IPS-NIHi7 (cell line): ENCODE results near the gene MYLK3.

Experiments
- DNase-seq: peaks from one replicate; pipeline ENCODE4 v3.0.0; 2012; ENCODE audit warnings: mixed read lengths; ENCODE audit errors: extremely low spot score

The MYLK3 gene

DNA sequence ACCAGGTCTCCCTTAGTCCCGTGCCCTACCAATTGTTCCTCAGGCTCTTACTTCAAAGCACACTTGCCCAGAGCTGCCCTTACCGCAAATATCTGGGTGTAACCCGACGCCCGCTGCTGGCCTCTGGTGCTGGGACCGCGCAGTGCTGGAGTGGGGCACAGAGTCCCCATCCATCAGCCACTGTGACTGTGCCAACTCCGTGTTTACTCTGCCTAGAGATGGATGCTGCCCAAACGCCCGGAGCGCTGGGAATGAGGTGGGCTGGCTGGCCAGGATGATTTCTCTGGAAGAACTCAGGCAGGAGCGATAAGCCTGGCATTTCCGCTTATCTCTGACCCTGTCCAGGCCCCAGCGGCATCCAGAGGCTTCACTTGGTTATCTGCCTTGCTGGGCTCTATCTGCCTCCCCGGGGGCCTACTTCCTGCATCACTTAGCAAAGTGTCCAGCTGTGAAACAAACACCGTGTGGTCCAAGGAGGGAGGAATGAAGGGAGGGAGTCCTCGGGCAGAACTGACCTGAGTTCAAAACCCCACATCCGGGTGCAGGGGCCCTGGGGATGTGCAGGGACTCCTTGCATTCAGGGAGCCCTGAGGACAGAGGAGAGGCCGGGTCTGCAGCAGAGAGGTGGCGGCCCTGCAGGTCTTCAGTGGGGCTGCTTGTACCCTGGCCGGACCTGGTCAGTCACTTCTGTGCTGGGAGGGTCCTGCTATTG, 9.4 kb upstream of the MYLK3 start:
- DNase-seq: peak; percentile 62

DNA sequence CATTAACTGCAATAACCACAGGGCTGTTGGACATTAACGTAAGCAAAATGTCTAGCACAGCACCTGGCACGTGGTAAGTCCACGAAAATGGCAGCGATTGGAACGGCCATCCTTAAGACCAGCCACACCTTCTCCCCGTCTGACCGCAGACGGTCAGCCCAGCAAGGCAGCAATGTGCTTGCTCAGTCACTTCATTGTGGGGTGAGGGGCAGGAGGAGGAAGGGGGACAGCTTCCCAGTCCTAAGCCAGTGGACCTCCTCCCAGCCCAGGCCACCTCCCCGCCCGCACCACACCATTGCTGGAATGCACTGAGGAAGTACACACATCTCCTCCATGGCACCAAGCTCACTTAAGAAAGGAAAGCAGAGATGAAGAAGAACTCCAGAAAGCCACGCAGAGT, 8.6 kb upstream of the MYLK3 start:
- no peak for DNase-seq

DNA sequence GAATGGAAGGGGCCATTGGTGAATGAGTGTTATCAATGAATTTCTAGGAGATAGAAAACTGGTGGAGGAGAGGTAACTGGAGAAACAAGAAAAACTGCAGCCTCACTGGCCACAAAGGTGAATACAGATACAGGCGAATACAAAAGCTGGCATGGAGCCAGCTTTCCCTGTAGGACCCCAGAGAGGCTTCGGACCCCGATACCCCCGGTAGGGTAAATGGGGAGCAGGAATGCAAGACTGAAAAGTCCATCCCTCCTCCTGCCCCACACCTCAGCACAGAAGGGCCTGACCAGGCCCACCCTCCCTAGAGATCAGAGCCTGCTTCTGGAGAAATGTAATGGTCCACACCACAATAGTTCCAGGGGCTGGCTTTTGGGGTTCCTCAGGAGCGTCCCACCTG, 4.9 kb upstream of the MYLK3 start:
- DNase-seq: no peak

DNA sequence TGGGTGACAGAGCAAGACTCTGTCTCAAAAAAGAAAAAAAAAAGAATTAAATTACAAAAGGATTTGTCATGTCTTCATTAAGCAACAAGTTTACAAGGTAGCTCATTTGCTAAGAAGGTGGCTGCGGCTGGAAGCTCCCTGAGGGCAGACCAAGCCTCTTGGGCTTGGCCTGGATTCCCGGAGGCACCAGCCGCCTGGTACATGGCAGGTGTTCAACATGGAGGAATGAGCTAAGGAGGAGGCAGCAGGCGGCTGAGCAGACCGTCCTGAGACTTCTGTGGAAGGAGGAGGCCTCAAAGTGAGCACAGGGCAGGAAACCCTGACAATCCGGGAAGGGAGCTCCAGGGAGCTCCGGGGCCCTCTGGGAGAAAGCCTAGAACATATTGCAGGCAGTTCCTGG, 3.2 kb upstream of the MYLK3 start:
- no peak for DNase-seq

DNA sequence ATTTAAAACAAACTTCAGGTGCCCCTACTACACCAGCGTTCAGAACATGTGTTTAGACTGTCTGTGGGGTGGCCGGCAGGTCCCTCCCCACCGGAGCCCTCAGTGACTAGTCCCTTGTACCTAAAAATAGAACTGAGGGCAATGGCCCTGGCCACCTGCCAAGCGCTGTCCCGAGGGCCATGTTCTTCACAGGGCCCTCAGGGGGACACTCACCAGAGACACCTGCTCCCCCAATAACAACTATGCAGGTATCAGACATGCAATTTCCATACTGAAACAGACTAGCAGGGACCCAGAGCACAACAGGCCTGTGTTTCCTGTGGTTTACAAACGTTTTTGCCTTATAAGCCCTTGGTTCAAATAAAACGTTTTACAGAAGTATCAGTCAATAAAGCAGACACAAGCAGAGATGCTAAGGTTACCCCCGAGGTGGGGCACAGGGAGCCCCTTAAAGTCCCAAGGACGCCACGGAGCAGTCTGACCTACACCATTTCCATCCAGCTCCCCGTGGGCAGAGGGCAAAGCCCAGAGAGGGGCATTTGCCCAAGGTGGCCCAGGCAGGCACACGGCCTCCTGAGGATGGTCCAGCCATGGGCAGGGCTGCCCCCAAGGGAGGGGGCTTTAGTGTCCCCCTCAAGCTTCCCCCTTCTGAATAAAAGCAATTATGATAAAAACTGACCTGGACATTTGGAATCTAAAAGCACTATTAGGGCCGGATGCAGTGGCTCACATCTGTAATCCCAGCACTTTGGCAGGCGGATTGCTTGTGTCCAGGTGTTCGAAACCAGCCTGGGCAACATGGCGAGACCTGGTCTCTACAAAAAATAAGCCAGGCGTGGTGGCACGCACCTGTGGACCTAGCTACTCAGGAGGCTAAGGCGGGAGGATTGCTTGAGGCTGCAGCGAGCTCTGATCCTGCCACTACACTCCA, 896 bp upstream of the MYLK3 start:
- no peak for DNase-seq

DNA sequence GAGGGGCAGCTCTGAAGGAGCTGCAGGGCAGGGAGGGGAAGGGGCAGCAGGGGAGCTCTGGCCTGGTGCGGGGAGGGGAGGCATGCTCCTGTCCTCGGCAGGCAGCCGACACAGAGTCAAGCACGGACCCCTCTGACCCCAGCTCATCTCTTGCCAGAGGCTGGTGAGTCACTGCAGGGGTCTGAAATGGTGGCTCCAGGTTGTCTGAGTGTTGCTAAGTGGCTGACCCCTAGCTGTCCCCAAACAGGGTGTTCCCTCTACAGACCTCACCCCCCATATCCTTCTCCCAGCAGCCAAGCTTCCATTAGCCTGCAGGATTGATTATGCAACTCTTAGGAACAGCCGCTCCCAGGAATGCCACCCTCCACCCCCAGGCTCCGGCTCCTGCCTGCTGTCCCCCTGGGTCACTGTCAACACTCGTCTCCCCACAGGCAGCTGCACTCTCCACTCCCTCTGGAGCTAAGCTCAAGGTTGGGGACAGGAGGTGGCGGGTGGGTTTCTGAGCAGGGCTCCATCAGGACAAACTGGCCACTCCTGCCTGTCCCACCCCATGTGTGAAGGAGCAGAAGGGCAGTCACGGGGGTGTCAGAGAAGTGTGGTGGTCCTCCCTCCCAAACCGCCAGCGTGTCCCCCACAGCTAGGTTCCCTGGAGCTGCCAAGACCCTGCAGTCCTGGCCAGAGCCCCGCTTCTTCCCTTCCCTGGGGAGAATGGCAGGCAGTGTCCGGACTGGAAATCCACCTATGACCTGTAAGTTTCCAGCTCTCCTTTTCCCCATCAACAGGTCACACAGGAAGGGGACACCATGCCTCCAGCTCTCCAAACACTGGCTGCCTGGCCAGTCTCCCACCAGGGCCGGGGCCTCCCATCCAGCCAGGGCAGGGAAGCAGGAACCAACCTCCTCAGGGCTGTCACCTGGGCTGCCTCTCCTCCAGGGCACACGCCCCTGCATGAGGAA, 1.0 kb downstream of the MYLK3 start:
- DNase-seq: peak; percentile 50

DNA sequence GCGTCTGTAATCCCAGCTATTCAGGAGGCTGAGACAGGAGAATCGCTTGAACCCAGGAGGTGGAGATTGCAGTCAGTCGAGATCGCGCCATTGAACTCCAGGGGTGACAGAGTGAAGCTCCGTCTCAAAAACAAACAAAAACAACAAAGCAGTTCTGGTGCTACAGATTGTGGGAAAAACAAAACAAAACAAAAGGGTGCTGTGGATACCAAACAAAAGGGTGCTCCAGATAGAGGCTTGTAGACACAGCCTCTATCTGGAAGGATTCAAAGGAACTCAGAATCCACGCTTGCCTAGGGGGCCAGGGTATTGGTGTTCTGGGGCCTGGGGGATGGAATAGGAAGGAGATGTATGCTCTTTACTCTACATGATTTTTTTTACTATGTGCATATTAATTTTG, 2.5 kb downstream of the MYLK3 start:
- DNase-seq: no peak

DNA sequence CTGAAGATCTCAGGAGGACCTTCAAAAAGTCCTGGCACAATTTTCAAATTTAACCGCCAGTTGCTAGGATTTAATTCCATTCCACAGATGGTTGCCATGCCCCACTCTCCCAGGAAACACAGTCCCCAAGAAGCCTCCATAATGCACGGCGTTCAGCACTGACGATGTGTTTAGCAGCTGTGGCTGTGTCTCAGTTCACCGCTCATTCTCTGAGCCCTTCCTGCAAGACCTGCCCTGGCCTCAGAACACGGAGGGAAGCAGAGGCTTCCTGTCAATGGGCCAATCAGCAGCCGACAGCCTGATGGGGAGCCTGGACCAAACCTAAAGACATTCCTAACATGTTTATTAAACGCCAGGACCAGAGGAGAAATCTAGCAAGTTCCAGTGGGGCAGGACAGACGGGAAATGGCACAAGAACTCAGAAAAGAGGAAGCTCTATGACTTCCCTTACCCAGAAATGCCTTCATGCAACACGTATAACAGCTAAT, 4.9 kb downstream of the MYLK3 start:
- DNase-seq: peak; percentile 56

DNA sequence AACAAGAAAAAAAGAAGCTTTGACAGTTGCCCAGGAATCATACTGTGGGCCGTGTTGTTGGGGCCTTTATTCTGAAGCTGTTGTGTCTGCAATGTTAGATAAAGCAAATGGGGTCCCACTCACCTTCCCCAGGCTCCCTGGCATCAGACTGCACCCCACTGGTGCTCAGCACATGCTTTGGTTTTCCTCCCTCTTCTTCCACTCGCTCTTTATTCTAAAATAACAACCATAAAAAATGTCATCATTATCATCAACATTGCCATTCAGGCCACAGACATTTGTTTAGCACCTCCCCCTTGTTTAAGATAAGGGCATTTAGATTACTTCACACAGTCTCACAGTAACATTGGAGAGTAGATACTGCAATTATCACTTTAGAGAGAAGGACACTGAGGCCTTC, 8.2 kb downstream of the MYLK3 start:
- DNase-seq: no peak

DNA sequence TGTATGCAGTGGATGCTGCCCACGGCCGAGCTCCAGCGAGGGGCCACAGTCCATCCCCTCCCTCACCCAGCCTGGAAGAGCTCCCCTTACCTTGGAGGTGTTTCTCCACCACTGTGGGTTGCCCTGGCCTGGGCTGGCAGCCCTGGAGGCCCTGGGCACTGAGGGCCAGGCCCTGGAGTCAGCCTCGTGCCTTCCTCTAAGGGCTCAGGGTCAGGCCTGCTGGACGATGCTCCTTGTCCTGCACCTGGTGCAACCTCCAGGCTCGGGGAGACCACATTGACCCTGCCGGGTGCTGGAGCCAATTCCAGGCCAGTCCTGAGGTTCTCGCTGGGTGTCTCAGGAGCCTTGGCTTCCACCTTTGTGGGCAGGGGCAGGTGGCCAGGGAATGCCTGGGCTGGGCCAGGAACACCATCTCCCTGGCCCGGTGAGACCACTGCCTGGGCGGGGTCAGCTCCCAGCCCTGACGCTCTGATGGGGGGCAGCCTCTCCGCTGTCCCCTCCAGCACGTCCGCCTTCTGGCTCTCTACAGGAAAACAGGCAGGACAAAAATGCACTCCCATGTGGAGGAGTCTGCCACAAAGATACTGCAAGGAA, 10.4 kb downstream of the MYLK3 start:
- DNase-seq: no peak

DNA sequence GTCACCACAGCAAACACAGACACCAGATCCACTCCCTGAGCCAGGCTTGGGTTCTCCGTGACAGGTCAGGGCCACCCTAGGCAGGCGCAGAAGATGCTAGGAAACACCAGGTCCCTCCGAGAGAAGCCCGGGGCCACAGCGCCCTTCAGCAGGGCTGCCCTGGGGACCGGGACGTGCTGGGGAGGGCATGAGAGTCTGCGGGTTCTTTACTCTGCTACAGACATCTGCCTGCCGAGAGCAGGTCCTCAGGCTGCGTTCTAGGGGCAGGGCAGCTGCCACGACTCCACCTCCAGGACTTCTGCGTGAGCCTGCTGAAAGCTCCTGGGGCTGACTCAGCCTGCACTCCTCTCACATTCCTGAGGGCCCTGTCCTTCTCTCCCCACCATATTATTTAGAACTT, 11.4 kb downstream of the MYLK3 start:
- peak; percentile 67 for DNase-seq

DNA sequence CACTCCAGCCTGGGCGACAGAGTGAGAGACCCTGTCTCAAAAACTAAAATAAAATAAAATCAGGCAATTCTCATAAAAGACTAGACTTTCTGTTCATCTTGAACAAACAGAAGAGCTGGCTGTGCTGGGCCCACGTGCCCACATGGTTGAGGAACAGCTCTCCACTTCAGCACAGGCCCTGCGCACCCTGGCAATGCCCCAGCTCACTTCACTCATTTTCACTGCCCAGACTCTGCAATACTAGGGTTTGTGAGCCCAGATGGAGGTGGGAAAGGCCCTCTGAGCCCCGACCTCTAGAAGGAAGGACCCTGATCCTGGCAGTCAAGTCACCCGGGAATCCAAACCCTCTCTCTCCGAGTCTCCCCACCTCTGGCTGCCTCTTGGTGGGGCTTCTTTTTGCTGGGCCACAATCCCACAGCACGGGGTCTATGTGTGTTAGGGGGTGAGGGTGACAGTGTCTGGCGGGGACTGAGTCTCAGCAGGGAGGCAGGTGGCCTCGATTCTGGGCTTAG, 14.8 kb downstream of the MYLK3 start:
- no peak for DNase-seq

DNA sequence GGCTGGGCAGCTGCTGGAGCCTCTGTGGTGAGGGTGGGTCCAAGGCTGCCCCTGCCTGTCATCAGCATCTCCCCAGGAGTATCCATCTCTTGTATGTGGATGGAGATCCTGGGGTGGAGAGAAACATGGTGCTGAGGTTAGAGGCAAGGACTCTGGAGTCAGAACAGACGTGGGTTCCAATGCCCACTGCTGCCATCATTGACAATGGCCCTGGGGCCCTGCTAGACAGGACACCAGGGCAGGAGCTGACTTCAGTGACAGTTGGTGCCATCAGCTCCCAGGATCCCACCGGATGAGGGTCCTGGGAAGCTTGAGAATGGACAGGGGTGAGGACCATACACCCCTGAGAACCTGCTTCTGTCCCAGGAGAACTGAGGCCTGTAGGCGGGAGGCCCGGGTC, 15.6 kb downstream of the MYLK3 start:
- no peak for DNase-seq

DNA sequence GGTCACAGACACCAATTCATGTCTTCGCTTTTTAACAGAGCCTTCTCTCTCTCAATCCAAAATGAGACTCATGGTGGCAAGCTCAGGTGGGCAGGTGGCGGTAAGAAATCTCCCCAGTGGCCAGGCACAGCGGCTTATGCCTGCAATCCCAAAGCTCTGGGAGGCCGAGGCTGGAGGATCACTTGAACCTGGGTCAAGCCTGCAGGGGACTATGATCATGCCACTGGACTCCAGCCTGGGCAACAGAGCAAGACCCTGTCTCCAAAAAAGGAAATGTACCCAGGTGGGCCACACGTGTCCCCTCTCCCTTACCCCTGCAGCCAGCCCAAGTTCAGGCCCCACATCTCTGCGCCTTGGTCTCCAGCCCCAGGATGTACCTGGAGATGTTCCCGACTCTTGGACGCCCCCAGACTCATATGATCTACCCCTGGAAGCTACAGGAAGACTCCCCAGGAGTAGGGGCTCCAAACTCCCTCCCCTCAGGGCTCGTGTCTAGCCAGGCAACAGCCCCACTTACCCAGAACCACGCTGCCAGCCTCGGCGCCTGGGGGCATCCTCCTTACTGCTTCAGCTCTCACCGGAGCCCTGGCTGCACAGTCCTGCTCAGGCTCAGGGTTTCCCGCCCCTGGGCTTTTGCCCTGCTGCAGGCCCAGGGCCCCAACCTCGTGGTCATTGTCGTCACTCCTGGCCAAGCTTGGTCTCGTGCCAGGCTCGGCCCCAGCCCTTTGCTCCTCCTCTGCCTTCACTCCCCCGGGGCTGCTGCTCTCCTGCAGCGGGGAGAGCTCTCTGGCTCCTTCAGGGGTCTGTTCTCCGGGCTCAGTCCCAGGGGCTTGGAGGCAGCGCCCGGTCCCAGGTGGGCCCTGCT, 16.2 kb downstream of the MYLK3 start:
- no peak for DNase-seq

DNA sequence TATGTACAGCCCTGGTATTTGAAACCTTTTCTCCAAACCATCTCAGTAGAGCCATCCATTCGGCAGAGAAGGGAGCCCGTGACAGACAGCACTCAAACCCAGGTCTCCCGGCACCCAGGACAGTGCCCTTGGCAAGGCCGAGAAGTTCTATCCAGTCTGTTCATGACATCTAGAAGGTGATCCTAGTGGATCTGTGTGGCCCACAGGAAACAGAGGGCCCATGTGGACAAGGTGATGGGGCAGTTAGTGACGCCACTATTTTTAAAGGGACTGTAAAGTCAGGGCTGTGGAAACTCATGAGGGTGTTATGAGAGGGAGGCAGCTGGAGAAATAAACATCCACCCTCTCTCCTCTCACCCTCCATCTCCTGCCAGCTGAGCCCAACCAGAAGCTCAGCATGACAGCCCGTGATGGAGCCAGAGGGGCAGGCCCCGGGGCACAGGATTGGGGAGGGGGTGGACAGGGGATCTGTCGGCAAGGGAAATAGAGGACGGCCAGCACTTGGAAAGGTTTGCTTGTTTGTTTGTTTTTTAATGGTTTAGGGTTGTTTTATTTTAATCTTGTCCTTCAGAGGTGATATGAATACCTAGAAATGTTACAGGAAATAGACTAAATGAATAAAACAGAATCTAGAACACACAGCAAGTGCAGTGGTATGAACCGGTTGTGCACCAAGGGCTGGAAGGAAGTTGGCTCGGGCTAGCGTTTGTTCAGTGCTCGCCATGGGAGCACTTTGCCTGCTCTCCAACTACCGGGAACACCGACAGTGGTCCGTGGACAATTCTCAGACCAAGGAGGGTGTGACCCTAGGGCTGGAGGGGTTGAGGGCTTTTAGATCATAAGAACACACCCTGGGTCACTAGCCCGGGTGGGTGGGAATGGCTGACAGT, 17.1 kb downstream of the MYLK3 start:
- no peak for DNase-seq

DNA sequence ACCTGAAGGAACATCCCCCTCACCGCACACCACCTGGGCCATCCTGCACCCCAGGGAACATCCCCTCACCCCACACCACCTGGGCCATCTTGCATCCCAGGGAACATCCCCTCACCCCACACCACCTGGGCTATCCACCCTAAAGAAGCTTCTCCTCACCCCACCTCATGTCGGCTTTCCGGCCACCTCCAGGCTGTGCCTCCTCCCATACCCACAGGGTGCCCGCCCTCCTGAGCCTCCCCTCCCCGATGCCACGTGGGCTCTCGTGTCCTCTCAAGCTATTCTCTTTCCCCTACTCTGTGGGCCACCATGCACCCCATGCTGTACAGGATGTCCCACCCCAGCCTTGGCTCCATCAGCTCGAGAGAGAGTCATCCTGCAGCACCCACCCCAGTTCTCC, 18.0 kb downstream of the MYLK3 start:
- no peak for DNase-seq

DNA sequence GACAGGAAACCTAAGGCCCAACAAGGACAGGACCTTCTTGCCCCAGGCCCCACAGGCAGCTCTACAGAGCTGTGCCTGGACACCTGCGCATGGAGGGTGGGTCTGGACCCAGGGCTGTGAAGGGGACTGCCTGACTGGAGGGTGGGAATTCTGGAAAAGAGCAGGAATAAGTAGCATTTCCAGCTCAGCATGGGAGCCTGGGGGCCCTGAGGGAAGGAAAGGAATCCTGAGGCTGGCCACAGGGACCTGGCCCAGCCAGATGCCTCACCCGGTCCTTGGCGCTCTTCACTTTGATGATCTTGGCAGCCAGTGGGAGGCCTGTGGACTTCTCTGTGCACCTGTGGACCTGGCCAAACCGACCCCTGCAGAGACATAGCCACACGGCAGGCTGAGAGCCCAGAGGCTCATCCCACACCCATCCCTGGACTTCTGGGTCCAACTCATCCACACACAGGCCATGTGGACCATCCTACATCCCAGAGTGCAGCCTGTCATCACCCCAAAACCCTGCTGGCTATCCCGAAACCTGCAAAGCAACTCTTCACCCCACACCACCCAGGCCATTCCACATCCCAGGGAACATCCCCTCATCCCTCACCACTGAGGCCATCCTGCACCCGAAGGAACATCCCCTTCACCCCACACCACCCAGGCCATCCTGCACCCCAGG, 18.7 kb downstream of the MYLK3 start:
- DNase-seq: no peak

DNA sequence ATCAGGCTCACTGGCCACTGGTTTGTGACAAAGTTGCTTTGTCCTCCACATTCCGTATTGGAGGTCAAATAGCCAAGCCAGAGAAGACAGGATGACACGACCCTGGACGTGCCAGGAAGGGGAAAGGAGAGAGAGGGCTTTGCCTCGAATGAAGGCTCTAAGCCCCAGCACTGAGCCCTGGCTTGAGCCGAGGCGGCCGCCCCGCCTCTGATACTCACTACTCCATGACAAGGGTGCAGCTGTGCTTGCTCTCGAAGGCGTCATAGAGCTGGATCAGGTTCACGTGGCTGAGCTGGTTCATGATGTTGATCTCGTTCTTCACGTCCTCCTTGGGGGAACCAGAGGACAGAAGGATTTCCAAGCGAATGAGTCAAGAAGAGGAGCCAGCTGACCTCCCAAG, 19.3 kb downstream of the MYLK3 start:
- no peak for DNase-seq

DNA sequence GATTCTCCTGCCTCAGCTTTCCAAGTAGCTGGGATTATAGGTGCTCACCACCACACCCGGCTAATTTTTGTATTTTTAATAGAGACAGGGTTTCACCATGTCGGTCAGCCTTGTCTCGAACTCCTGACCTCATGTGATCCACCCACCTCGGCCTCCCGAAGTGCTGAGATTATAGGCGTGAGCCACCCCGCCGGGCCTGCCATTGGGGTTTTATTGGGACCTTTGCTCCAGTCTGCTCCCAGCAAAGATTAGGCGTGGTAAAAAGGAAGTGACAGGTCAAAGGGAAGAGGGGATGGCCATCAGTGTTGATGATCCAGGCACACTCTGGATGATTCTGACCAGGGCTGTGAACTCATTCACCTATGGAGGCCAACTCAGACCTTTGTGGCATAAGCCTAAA, 20.5 kb downstream of the MYLK3 start:
- no peak for DNase-seq
